ENCODE measurements around the gene PLCL1.

GRCh38 chr2:198062826-198063225 lies 258.4 kb downstream of the PLCL1 start:
- TF ChIP-seq POLR2A (IDR thresholded peaks at IDR 0.05) (no peak), CTCF (IDR thresholded peaks at IDR 0.05) (no peak)
